ENCODE results near the gene CADM2. TPM values are rescaled to one million over a fixed set of nuclear protein-coding genes. Genes with fewer than 3 reads are reported as not detected.
A peak's percentile ranks its signal among the peaks of the same experiment; 100 is the strongest.

Gene CADM2
- total and polyA plus RNA-seq, 2 donors (not counting 3 experiments of a cell fraction or from before 2014, with no cell fraction given): not detected

DNA sequence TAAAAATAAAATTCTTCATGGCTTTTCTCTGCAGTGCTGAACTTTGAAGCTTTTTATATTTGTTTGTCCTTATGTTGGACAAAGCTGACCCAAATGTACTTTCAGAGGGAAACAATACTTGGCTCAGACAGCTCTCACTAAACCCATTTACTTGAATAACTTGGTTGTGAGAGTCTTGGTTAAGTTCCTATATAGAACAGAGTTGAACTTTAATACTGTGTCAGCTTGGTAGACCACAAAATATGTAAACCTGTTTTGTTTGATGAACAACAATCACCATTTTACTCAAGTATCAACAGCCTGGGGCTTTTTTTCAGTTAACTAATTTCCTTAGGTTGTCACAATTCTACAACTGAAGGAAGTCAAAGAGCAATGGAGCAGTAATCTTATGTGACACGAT lies 211.9 kb downstream of the CADM2 start:
- Histone ChIP-seq H3K4me3 (replicated peaks in 1 of 3; ENCODE audit: insufficient read depth in 1 of 3, low read depth in 1 of 3, low read length in 3 of 3) (no peak overlapping the region), H3K27me3 (ENCODE audit: control insufficient read depth in 2 of 2, insufficient read depth in 2 of 2, low read length in 2 of 2) (no peaks in the 10 kb centered on the region), H3K9ac (replicated peaks; ENCODE audit: extremely low read depth, insufficient read depth, low read length) (no peak overlapping the region), H3K36me3 (ENCODE audit: control insufficient read depth in 2 of 2, extremely low read depth in 1 of 2, insufficient read depth in 2 of 2, low read length in 2 of 2) (no peaks in the 10 kb centered on the region), H3K4me1 (ENCODE audit: control insufficient read depth, extremely low read depth, insufficient read depth, low read length) (no peaks in the 10 kb centered on the region), H3K9me1 (replicated peaks; ENCODE audit: control insufficient read depth, extremely low read depth, insufficient read depth, low read length) (no peaks in the 10 kb centered on the region), H4K20me1 (replicated peaks; ENCODE audit: control insufficient read depth, extremely low read depth, insufficient read depth, low read length) (no peaks in the 10 kb centered on the region), H2AFZ (ENCODE audit: low read depth, low read length) (no peak overlapping the region), H3K9me3 (replicated peaks; ENCODE audit: control insufficient read depth, insufficient read depth, low read length) (no peaks in the 10 kb centered on the region), H3K79me2 (ENCODE audit: control insufficient read depth, insufficient read depth, low read length) (no peaks in the 10 kb centered on the region), H3K27ac (ENCODE audit: insufficient read depth, low read depth, low read length) (no peak overlapping the region), H3K4me2 (ENCODE audit: insufficient read depth, low read length) (no peak overlapping the region)
- TF ChIP-seq POLR2AphosphoS5 (IDR thresholded peaks at IDR 0.05; ENCODE audit: insufficient read depth, low read depth, low read length) (no peak), MYC (IDR thresholded peaks at IDR 0.05; ENCODE audit: low read depth, low read length) (no peak)
- TF ChIP-seq, protein P1, sequence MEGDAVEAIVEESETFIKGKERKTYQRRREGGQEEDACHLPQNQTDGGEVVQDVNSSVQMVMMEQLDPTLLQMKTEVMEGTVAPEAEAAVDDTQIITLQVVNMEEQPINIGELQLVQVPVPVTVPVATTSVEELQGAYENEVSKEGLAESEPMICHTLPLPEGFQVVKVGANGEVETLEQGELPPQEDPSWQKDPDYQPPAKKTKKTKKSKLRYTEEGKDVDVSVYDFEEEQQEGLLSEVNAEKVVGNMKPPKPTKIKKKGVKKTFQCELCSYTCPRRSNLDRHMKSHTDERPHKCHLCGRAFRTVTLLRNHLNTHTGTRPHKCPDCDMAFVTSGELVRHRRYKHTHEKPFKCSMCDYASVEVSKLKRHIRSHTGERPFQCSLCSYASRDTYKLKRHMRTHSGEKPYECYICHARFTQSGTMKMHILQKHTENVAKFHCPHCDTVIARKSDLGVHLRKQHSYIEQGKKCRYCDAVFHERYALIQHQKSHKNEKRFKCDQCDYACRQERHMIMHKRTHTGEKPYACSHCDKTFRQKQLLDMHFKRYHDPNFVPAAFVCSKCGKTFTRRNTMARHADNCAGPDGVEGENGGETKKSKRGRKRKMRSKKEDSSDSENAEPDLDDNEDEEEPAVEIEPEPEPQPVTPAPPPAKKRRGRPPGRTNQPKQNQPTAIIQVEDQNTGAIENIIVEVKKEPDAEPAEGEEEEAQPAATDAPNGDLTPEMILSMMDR (IDR thresholded peaks at IDR 0.05; ENCODE audit: extremely low read depth in 1 of 2, insufficient read depth in 1 of 2, low read depth in 1 of 2, low read length in 2 of 2): no peak
- intact Hi-C loops (cut with micrococcal nuclease) (no loop called here), dilution Hi-C loops (cut with MboI; ENCODE audit: extremely low pct_ligation_motif_present, low sequenced_read_pairs) (no loop called here)
- ChIA-PET POLR2A (no interaction called here), CTCF (no interaction called here)
- no TSS peak for BruUV-seq (replicated peaks)
- no peak for DNase-seq (ENCODE audit: low read depth, low spot score)
- peak; percentile 26 for FAIRE-seq

DNA sequence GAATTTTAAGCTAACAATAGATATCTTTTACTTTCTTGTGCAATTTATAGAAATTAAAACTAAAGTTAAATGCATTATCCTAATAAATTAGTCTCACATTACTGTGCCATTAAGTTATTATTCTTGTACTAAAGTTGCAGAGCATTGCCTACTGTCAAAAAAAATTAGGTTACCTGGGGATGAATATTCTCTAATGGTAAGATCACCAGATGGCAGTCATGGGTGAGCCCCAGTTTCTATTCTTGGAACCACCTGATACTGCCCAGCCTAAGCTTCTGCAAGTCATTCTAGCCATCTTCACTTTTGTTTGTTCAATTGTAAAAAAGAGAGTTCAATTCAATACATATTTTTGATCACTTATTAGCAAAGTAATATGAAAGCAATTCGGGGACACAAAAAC lies 213.2 kb downstream of the CADM2 start:
- no peak overlapping the region for H2AFZ ChIP-seq (ENCODE audit: low read depth, low read length)
- dilution Hi-C loops (cut with MboI; ENCODE audit: extremely low pct_ligation_motif_present, low sequenced_read_pairs): no loop called here
- H3K9me3 ChIP-seq (replicated peaks; ENCODE audit: control insufficient read depth, insufficient read depth, low read length): no peaks in the 10 kb centered on the region
- no TSS peak for BruUV-seq (replicated peaks)
- H3K9ac ChIP-seq (replicated peaks; ENCODE audit: extremely low read depth, insufficient read depth, low read length): no peak overlapping the region
- intact Hi-C loops (cut with micrococcal nuclease): no loop called here
- H3K36me3 ChIP-seq (ENCODE audit: control insufficient read depth in 2 of 2, extremely low read depth in 1 of 2, insufficient read depth in 2 of 2, low read length in 2 of 2): no peaks in the 10 kb centered on the region
- no peak for TF ChIP-seq EZH2 (IDR thresholded peaks at IDR 0.05; ENCODE audit: borderline replicate concordance, low read depth, low read length, severe bottlenecking)
- TF ChIP-seq MYC (IDR thresholded peaks at IDR 0.05; ENCODE audit: low read depth, low read length): no peak
- TF ChIP-seq GATA2 (IDR thresholded peaks at IDR 0.05; ENCODE audit: insufficient read depth, insufficient read length, low read depth, low read length): no peak
- no peak overlapping the region for H3K27ac ChIP-seq (ENCODE audit: insufficient read depth, low read depth, low read length)
- ChIA-PET CTCF (no interaction called here), POLR2A (no interaction called here)
- H3K4me3 ChIP-seq (replicated peaks in 1 of 3; ENCODE audit: insufficient read depth in 1 of 3, low read depth in 1 of 3, low read length in 3 of 3): no peak overlapping the region
- DNase-seq (ENCODE audit: low read depth, low spot score) (no peak), FAIRE-seq (no peak)
- H3K4me1 ChIP-seq (ENCODE audit: control insufficient read depth, extremely low read depth, insufficient read depth, low read length): no peaks in the 10 kb centered on the region
- H3K4me2 ChIP-seq (ENCODE audit: insufficient read depth, low read length): no peak overlapping the region
- no peaks in the 10 kb centered on the region for H3K27me3 ChIP-seq (ENCODE audit: control insufficient read depth in 2 of 2, insufficient read depth in 2 of 2, low read length in 2 of 2)
- H4K20me1 ChIP-seq (replicated peaks; ENCODE audit: control insufficient read depth, extremely low read depth, insufficient read depth, low read length): no peaks in the 10 kb centered on the region
- H3K79me2 ChIP-seq (ENCODE audit: control insufficient read depth, insufficient read depth, low read length): no peaks in the 10 kb centered on the region
- no peaks in the 10 kb centered on the region for H3K9me1 ChIP-seq (replicated peaks; ENCODE audit: control insufficient read depth, extremely low read depth, insufficient read depth, low read length)
